SIG-M5 treated with dmso at 0.1 percent for 504 hours (cell line): Measurements from ENCODE around the gene MAGEB17.
"Not testable (repeated sequence)": the region's sequence is repeated elsewhere in the genome, so short reads cannot be mapped to it uniquely, and the experiment has no call there.

Experiments
- DNase-seq: peaks from one replicate; lab custom pipeline; 2025; ENCODE audit not compliant: unreplicated experiment; lab: John Stamatoyannopoulos, UW

The MAGEB17 gene

DNA sequence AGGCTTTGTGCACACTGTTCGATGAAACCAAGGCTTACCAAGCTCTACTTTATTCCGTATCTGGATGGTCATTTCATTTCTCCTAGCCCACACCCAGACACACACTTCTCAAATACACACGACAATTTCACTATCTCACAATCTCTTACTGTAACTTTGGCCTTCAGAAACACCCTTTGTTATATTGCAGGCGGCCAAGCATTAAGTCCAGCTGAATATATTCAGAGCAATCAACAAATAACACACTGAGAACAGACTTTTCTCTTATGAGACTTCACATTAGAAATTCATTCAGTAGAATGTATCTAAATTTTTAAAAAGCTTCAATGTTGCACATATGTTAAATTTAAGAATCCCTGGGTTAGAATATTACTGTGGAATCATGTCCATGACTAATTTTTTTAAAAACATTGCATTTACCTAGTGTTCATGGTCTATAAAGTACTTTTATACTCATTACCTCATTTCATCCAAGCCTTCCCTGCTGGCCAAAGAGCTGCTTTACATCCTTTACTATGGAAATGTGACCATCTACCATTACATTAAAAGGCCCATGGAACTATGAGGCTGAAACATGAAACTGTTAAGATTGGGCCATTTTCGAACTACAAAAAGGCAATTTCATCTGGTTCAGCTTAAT is 10.5 kb upstream of the MAGEB17 start:
- DNase-seq = no peak

DNA sequence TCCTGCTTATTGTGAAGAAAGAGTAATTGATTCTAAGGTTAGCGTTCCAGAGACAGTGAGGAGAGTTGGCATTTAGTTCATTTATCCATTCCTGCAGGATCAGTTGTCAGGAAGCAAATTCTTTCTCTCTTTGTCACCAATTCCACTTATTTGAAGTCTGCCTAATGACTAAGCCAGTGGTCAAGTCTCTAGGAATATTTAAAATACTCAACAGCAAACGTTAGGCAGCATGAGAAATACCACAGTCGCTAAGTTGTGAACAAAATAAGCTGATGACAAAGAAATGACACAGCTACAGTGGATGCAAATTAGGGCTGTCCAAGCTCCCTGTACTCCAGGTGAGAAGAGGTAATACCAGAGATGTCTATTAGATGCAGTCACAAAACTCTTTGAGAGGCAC is 6.6 kb upstream of the MAGEB17 start:
- DNase-seq = no peak

DNA sequence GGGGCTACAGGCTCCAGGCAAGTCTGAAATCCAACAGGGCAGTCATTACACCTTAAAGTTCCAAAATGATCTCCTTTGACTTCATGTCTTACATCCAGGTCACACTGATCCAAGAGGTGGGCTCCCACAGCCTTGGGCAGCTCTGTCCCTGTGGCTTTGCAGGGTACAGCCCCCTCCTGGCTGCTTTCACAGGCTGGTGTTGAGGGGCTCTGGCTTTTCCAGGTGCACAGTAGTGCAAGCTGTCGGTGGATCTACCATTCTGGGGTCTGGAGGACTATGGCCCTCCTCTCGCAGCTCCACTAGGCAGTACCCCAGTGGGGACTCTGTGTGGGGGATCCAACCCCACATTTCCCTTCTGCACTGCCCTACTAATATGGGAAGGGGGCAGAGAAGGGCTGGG is 6.1 kb upstream of the MAGEB17 start:
- DNase-seq = not testable (repeated sequence)

- no peak for DNase-seq
These were observed 4.9 kb upstream of the MAGEB17 start for GRCh38 chrX:16162391-16162790.

GRCh38 chrX:16164748-16165147 is 2.5 kb upstream of the MAGEB17 start:
- DNase-seq = no peak

DNA sequence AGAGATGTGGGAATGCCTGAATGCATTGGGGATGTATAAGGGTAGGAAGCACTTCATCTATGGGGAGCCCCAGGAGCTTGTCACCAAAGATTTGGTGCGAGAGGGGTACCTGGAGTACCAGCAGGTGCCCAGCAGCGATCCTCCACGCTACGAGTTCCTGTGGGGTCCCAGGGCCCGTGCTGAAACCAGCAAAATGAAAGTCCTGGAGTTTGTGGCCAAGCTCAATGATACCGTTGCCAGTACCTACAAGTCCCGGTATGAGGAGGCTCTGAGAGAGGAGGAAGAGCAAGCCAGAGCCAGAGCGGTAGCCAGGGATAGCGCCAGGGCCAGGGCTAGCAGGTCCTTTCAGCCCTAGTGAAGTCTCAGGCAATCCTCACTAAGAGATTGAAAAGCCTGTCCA is 3.8 kb downstream of the MAGEB17 start:
- no peak for DNase-seq

GRCh38 chrX:16171944-16172343 is 4.7 kb downstream of the MAGEB17 start:
- DNase-seq = no peak

DNA sequence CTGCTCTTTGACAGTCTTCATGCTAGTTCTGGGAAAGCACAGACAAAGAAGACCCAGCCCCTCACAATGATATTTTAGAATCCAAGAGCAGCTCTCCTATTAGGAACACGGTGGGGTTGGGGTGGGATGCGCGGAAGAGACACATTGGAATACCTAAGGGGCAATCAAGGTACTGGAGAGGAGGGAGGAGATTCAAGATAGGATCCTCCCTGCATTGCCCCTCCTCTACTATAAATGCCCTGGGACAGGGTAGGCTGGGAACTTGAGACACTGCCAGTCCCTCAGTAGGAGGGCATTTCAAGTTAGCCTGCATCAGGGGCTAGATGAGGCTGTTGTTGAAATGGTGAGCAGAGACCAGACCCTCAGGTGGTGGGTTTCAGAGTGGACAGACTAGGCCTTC is 5.1 kb downstream of the MAGEB17 start:
- DNase-seq = no peak

DNA sequence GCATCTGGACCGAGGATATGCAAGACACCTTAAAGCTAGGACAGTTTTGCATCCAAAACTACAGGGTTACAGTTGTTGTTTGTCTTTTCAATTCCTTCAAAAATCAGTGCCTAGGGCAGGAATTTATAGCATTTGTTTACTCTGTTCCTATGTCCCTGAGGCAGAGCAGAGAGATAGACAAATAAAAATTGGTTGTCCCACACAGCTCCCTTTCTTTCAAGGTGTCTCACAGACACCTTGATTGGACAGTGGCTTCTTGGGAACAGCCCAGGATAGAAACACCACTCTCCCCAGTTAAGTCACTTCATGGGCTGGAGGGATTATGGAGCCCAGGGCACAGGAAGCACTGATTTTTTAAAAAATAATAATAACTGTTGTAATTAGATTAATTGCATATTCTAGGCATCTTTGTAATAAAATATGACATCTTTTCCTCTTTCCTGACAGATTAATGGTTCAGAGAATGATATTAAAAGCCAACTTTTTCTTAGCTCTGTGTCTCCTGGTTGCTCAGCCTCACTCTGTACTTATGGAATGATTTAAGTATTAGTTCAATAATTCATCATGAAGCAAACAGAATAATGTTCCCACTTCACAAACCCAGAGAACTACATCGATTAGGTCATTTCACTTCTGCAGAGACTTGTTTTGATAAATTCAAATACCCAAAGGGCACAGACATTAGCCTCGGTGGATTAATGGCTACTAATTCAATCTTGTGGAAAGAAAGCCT is 8.2 kb downstream of the MAGEB17 start:
- DNase-seq = no peak

DNA sequence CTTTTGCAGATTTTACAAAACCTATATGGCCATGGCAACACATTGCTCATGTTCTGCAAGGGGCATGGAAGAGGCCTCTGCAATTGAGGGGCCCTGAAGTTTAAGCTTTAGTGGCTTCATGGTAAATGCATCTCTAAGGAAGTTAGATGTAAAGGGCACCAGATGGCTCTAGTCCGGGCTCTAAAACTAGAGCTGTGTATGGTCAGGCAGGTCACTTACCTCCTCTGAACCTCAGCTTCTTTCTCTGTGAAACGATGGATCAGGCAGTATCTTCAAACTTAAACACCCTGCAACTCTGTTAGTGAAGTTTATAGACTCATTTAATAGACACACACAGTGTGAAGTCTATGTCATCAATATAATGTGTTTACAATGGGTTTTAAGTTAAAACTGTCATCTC is 10.0 kb downstream of the MAGEB17 start:
- DNase-seq = no peak

DNA sequence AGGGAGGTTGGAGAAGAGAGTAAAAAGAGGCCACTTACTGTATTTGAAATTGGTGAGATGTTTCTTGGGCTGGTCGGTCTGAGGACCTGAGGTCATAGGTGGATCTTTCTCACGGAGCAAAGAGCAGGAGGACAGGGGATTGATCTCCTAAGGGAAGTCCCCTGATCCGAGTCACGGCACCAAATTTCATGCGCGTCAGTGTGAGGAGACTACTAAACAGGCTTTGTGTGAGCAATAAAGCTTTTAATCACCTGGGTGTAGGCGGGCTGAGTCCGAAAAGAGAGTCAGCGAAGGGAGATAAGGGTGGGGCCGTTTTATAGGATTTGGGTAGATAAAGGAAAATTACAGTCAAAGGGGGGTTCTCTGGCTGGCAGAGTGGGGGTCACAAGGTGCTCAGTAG is 16.6 kb downstream of the MAGEB17 start:
- not testable (repeated sequence) for DNase-seq

GRCh38 chrX:16185725-16186136 is 18.4 kb downstream of the MAGEB17 start:
- DNase-seq = peak; percentile 81

GRCh38 chrX:16186380-16187007 is 19.2 kb downstream of the MAGEB17 start:
- DNase-seq = no peak

DNA sequence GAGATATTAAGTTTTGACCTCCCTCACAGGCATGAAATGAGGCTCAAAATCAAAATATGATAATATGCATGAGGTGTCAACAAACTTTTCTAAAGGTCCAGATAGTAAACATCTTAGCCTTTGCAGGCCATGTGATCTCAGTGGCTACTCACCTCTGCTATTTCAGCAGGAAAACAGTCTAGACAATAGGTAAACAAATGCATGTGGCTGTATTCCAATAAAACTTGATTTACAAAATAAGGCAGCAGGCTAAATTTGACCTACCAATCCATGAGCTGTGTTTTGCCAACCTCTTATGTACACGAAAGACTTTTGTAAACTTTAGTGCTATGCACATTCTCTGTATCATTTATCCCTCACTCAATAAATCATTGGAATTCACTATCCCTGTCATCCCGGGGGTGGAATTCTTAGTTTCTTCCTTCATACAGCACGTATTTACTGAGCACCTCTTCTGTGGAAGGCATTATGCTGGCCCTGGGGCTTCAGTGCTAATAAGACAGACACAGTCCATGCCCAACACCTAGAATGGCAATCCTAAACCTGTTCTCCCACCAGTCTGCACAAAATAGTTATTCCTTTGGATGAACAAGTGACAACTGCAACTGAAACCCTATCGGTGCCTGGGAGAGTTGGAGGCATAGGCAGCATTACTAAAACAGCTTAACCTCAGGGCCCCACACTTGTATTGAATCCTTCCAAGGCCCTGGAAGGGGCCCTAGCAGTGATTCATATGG is 19.9 kb downstream of the MAGEB17 start:
- DNase-seq = no peak

DNA sequence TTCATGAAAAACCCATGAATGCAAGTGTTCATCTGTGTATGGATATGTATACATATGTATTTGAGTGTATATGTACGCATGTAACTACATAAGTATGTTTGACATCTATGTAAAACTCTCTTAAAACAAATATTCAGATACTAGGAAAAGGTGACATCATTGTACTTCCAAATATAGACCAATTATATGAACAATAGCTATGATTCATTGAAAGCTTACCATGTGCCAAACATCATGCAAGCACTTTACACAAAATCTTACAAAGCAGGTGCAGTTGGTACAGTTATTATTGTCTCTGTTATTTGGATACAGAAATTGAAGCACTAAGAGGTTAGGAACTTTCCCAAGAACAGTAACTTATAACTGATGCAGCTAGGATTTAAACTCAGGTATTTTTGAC is 21.4 kb downstream of the MAGEB17 start:
- no peak for DNase-seq

- no peak for DNase-seq
These were observed 24.3 kb downstream of the MAGEB17 start for GRCh38 chrX:16191605-16192004.

DNA sequence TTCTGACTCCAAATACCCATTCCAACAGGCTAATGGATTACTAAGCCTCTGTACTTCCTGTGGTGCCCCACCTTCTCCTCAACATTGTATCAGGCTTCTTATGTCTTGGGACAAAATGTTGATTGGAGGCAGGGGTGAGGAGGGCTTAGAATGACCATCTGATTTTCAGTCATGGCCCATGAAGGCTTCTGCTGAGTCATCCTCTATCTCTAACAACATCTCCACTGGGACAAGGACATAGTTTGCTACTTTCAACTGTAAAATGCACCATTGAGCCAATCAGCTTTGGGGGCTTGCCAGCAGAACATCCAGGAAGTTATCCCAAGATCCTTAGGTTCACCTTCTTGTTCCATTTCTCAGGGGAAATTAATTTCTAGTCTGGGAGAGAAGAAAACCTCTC is 29.5 kb downstream of the MAGEB17 start:
- DNase-seq = no peak

DNA sequence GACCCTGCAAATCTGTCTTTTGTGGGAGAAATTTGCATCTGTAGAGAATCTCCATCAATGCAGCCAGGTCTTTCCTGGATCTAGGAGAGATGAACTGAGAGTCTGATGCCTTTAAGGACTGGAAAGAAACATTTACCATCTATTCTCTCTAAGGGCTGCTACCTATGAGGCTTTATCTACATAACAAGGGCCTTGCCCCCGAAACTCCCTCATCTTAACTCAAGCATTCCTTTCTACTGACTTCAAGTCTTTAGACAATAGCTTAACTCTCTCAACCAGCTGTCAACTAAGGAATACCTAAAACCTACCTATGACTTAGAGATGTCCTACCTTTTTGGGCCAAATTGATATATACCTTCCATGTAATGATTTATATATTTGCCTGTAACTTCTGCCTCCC is 32.1 kb downstream of the MAGEB17 start:
- DNase-seq = no peak

- DNase-seq = no peak
These were observed 35.7 kb downstream of the MAGEB17 start for GRCh38 chrX:16202943-16203342.

- no peak for DNase-seq
These were observed 37.3 kb downstream of the MAGEB17 start for GRCh38 chrX:16204538-16204937.

GRCh38 chrX:16205840-16206239 is 38.6 kb downstream of the MAGEB17 start:
- no peak for DNase-seq

DNA sequence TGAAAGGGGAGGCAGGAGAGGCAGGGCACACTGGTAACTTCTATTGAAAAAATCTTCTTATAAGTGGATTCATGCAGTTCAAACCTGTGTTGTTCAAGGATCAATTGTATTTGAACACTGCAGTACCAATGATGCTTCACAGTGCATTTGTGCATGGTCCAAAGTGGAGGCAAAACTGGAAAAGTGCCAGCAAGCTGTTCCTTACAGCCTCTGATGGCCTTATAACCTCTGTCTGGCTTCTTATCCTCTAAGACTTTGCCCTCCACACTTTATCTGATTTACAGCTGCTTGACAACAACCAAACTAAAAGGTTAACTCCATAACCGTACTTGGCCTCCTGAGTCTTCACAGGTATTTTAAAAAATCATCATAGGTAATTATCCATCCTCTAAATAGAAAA is 40.4 kb downstream of the MAGEB17 start:
- no peak for DNase-seq
